HepG2 (cell line): ENCODE data around the gene RASSF6. TPM values are rescaled to one million over a fixed set of nuclear protein-coding genes. Genes with fewer than 3 reads are reported as not detected.

ENCODE experiments used
- AFF4 ChIP-seq: sonication (generic); formaldehyde crosslinking; IDR thresholded peaks from 2 replicates; pipeline ENCODE4 v1.4.0; 2020; ENCODE audit warnings: missing genetic modification reagents
- ATF3 ChIP-seq: sonication (generic); formaldehyde crosslinking; IDR thresholded peaks from 2 replicates; pipeline ENCODE4 v1.4.0; 2020; ENCODE audit warnings: missing genetic modification reagents
- CEBPZ ChIP-seq: IDR thresholded peaks from 2 replicates; pipeline ENCODE4 v1.6.1; 2012; ENCODE audit warnings: low read length, improper control_type of control experiment
- CREB1 ChIP-seq, 2 experiments: fragments of 450-650 bp in 1 of 2; IDR thresholded peaks; 2 replicates each; pipeline ENCODE4 v1.6.1; 2016 to 2017; ENCODE audit warnings: control low read depth in 1 of 2, mild to moderate bottlenecking in 1 of 2, missing compliant biosample characterization in 1 of 2, missing genetic modification characterization in 1 of 2
- CREM ChIP-seq, 2 experiments: sonication (generic) in 1 of 2; formaldehyde crosslinking in 1 of 2; IDR thresholded peaks; 2 replicates each; pipeline versions ENCODE4 v1.4.0 to v1.6.1; 2016 to 2020; ENCODE audit warnings: antibody characterized with exemption in 1 of 2, mild to moderate bottlenecking in 1 of 2, missing genetic modification reagents in 1 of 2
- FOSL1 ChIP-seq: sonication (generic); formaldehyde crosslinking; IDR thresholded peaks from 2 replicates; pipeline ENCODE4 v1.9.0; 2021; ENCODE audit warnings: missing genetic modification reagents, borderline replicate concordance
- FOXC1 ChIP-seq: sonication (generic); formaldehyde crosslinking; IDR thresholded peaks from 2 replicates; pipeline ENCODE4 v1.8.0; 2022; ENCODE audit warnings: mild to moderate bottlenecking, missing genetic modification reagents, borderline replicate concordance
- GTF2F1 ChIP-seq: fragments of 150-350 bp; IDR thresholded peaks from 2 replicates; pipeline ENCODE4 v1.6.1; 2014; ENCODE audit warnings: low read length
- KDM3A ChIP-seq: IDR thresholded peaks from 2 replicates; pipeline ENCODE4 v1.6.1; 2018; ENCODE audit warnings: low read depth, missing compliant biosample characterization
- MTA3 ChIP-seq: sonication (generic); formaldehyde crosslinking; IDR thresholded peaks from 2 replicates; pipeline ENCODE4 v1.4.0; 2020; ENCODE audit warnings: missing genetic modification reagents
- SP5 ChIP-seq: IDR thresholded peaks from 2 replicates; pipeline ENCODE4 v1.6.1; 2016; ENCODE audit warnings: low read depth, borderline replicate concordance
- TAF15 ChIP-seq: fragments of 200-400 bp; formaldehyde crosslinking; IDR thresholded peaks from one replicate; pipeline ENCODE4 v1.6.1; 2018; ENCODE audit warnings: mild to moderate bottlenecking, low read depth, low read length; ENCODE audit not compliant: poor library complexity, severe bottlenecking
- TFE3 ChIP-seq: IDR thresholded peaks from 2 replicates; pipeline ENCODE4 v1.6.1; 2016
- XBP1 ChIP-seq: sonication (generic); formaldehyde crosslinking; IDR thresholded peaks from 2 replicates; pipeline ENCODE4 v1.5.0; 2020; ENCODE audit warnings: missing genetic modification reagents
- ZBTB1 ChIP-seq: sonication (generic); formaldehyde crosslinking; IDR thresholded peaks from 2 replicates; pipeline ENCODE4 v1.4.0; 2020; ENCODE audit warnings: missing genetic modification reagents, borderline replicate concordance
- ZNF296 ChIP-seq: sonication (generic); formaldehyde crosslinking; conservative IDR thresholded peaks from 2 replicates; pipeline ENCODE4 v1.5.0; 2020; ENCODE audit warnings: mild to moderate bottlenecking, missing genetic modification reagents
- ZNF543 ChIP-seq: sonication (generic); formaldehyde crosslinking; IDR thresholded peaks from 2 replicates; pipeline ENCODE4 v1.4.0; 2020; ENCODE audit warnings: mild to moderate bottlenecking, missing genetic modification reagents
- ZNF563 ChIP-seq: sonication (generic); formaldehyde crosslinking; IDR thresholded peaks from 2 replicates; pipeline ENCODE4 v1.8.0; 2022; ENCODE audit warnings: mild to moderate bottlenecking, moderate library complexity, missing genetic modification reagents
- ZNF746 ChIP-seq: sonication (generic); formaldehyde crosslinking; IDR thresholded peaks from 2 replicates; pipeline ENCODE4 v1.8.0; 2022; ENCODE audit warnings: mild to moderate bottlenecking, missing genetic modification reagents
- ZNF800 ChIP-seq: sonication (generic); formaldehyde crosslinking; IDR thresholded peaks from 2 replicates; pipeline ENCODE4 v1.4.0; 2020; ENCODE audit warnings: missing genetic modification reagents
- polyA plus RNA-seq, 8 experiments: library from polyadenylated mRNA; depleted of rRNA in 3 of 8; stranded (reverse) in 7 of 8; unstranded in 1 of 8; fragments of >200 nt; fragmentation: Illumina TruSeq in 4 of 8; extraction: Trizol in 4 of 8; gene quantifications; 2 replicates each; pipeline versions ENCODE4 v1.2.1 to v1.2.3, GENCODE V29; 2011 to 2016; ENCODE audit warnings: low read depth in 4 of 8, missing spikeins in 1 of 8, mixed read lengths in 1 of 8; ENCODE audit not compliant: insufficient read depth in 1 of 8
- total RNA-seq, 5 experiments: library from RNA; depleted of rRNA; stranded (reverse); fragments of >200 nt; fragmentation: Illumina TruSeq; extraction: Trizol; gene quantifications; 2 replicates each; pipeline ENCODE4 v1.2.3, GENCODE V29; 2016; ENCODE audit warnings: low read depth in 1 of 5

The RASSF6 gene
- total and polyA plus RNA-seq, 2 of the 13 experiments (the other 11 are each of a cell fraction or from before 2014, with no cell fraction given), result 0.03 to 0.11 TPM

- TF ChIP-seq ZNF296 (CRISPR knock-in tag) (no peak), KDM3A (peak; percentile 69; the same call in 1 of the 2 replicates), TAF15 (no peak), ZNF800 (no peak), FOSL1 (CRISPR knock-in tag) (no peak), SP5 (CRISPR knock-in tag) (peak; percentile 97), ATF3 (CRISPR knock-in tag) (peak; percentile 85), FOXC1 (no peak), TFE3 (no peak), CREM (IDR thresholded peaks at IDR 0.05) (peak; percentile 69; the same call in 1 of the 2 replicates), CREM (CRISPR knock-in tag; IDR thresholded peaks at IDR 0.05) (no peak), AFF4 (CRISPR knock-in tag) (no peak), MTA3 (CRISPR knock-in tag) (no peak), GTF2F1 (no peak), ZNF746 (CRISPR knock-in tag) (no peak), CREB1 (IDR thresholded peaks at IDR 0.05) (no peak), CREB1 (CRISPR knock-in tag; IDR thresholded peaks at IDR 0.05) (no peak), XBP1 (CRISPR knock-in tag) (no peak), ZNF563 (CRISPR knock-in tag) (no peak), ZNF543 (no peak), CEBPZ (no peak), ZBTB1 (CRISPR knock-in tag) (no peak)
Measured at GRCh38 chr4:73599182-73599581, 21.1 kb downstream of the RASSF6 start (continued).
